Activated T-helper 9 cell treated with anti-CD3 and anti-CD28 coated beads, Interleukin-2, amount 50 U/mL, for 16 hours (primary cell): ENCODE data around the gene PCSK4.
"Not testable (repeated sequence)": the region's sequence is repeated elsewhere in the genome, so short reads cannot be mapped to it uniquely, and the experiment has no call there.

Experiments
- DNase-seq: peaks from one replicate; pipeline ENCODE4 v3.0.0-alpha.2; 2020; ENCODE audit warnings: low read depth

Gene PCSK4

GRCh38 chr19:1453525-1454364 is 36.4 kb downstream of the PCSK4 start:
- no peak for DNase-seq

- DNase-seq = no peak
These were observed 37.2 kb downstream of the PCSK4 start for GRCh38 chr19:1452802-1453524.

GRCh38 chr19:1451916-1452801 is 38.0 kb downstream of the PCSK4 start:
- no peak for DNase-seq

GRCh38 chr19:1450735-1451731 is 39.1 kb downstream of the PCSK4 start:
- DNase-seq = no peak

- no peak for DNase-seq
These were observed 40.4 kb downstream of the PCSK4 start, which contains the start of gene APC2 for GRCh38 chr19:1449467-1450442. Gene APC2 (plus strand): TSS chr19:1450121. CDS start chr19:1453002, 2,881 bp downstream.

- no peak for DNase-seq
These were observed 42.2 kb downstream of the PCSK4 start for GRCh38 chr19:1447944-1448343.

GRCh38 chr19:1447504-1447903 is 42.6 kb downstream of the PCSK4 start:
- DNase-seq = no peak

GRCh38 chr19:1446713-1447481 is 43.3 kb downstream of the PCSK4 start:
- DNase-seq = no peak

GRCh38 chr19:1445932-1446712 is 44.0 kb downstream of the PCSK4 start:
- DNase-seq = no peak

- peak; percentile 69 for DNase-seq
These were observed 44.8 kb downstream of the PCSK4 start for GRCh38 chr19:1445185-1445931.

GRCh38 chr19:1441677-1442438 is 48.3 kb downstream of the PCSK4 start:
- no peak for DNase-seq

GRCh38 chr19:1441022-1441426 is 49.1 kb downstream of the PCSK4 start:
- no peak for DNase-seq

- no peak for DNase-seq
These were observed 49.7 kb downstream of the PCSK4 start for GRCh38 chr19:1440418-1440801.

GRCh38 chr19:1439525-1440417 is 50.4 kb downstream of the PCSK4 start:
- not testable (repeated sequence) for DNase-seq

- no peak for DNase-seq
These were observed 51.2 kb downstream of the PCSK4 start for GRCh38 chr19:1438933-1439354.
